Heart left ventricle (tissue), 13 donors: ENCODE data around the gene OR8H1.

Experiments
- CTCF ChIP-seq, 12 donors: fragments of 200-600 bp; sonication (generic) in 4 of 12; IDR thresholded peaks; one replicate each; pipeline versions ENCODE4 v1.5.0 to v1.8.0; 2018 to 2022; ENCODE audit warnings: antibody characterized with exemption in 12 of 12, mild to moderate bottlenecking in 5 of 12
- POLR2A ChIP-seq, 2 donors: fragments of 450-650 bp; IDR thresholded peaks; one replicate each; pipeline ENCODE4 v1.6.1; 2017; ENCODE audit warnings: antibody characterized with exemption in 2 of 2, mild to moderate bottlenecking in 2 of 2, moderate library complexity in 2 of 2
- donor health status: ischemic (EF 13 %, LVEDD 7.1; RV severe dilation, severe dysfunction).
- donor health status: DM: no; HTN: yes; CAD: no.
- donor health status: DM: no; HTN: no; CAD: no.
- donor health status: ischemic (EF 25% LVEDD 6.9; RV normal size, moderate dysfunction).
- donor health status: ischemic (EF 25% LVEDD 5.7; RV mildly dilated, moderate dysfunction).
- donor health status: ischemic (EF 35%, LVEDD 5.7; RV mildly dilated, moderate dysfunction).
- donor health status: nonischemic (EF 11% LVEDD 7.7; RV severe dilation, severe dysfunction).
- donor health status: DM: yes; HTN: yes; CAD: no.
- donor health status: PGD.
- donor health status: ischemic (EF 29% LVEDD 5.4; RV normal size, mild dysfunction).
- donor health status: nonischemic (EF 23%, LVEDD 6.1; RV moderate dilation, normal function).

- no peak for TF ChIP-seq CTCF (IDR thresholded peaks at IDR 0.05)
- no peak for TF ChIP-seq POLR2A (IDR thresholded peaks at IDR 0.05)
Measured at GRCh38 chr11:56331861-56332491, 39.9 kb upstream of the OR8H1 start.
